NCI-H748 (cell line): ENCODE results near the gene MAU2.
A peak's percentile ranks its signal among the peaks of the same experiment; 100 is the strongest.
"Not testable (repeated sequence)": the region's sequence is repeated elsewhere in the genome, so short reads cannot be mapped to it uniquely, and the experiment has no call there.

ENCODE experiments used
- DNase-seq: peaks from one replicate; lab custom pipeline; 2025; ENCODE audit not compliant: unreplicated experiment; lab: John Stamatoyannopoulos, UW

The MAU2 gene

GRCh38 chr19:19381007-19381926 lies 60.6 kb downstream of the MAU2 start:
- no peak for DNase-seq

GRCh38 chr19:19382118-19382517 lies 61.5 kb downstream of the MAU2 start:
- DNase-seq, result no peak

- DNase-seq, result no peak
Observed at GRCh38 chr19:19384486-19384885, 63.9 kb downstream of the MAU2 start.

GRCh38 chr19:19385131-19385895 lies 64.7 kb downstream of the MAU2 start:
- peak; percentile 99 for DNase-seq

- peak; percentile 79 for DNase-seq
Observed at GRCh38 chr19:19385896-19386869, 65.6 kb downstream of the MAU2 start.

DNA sequence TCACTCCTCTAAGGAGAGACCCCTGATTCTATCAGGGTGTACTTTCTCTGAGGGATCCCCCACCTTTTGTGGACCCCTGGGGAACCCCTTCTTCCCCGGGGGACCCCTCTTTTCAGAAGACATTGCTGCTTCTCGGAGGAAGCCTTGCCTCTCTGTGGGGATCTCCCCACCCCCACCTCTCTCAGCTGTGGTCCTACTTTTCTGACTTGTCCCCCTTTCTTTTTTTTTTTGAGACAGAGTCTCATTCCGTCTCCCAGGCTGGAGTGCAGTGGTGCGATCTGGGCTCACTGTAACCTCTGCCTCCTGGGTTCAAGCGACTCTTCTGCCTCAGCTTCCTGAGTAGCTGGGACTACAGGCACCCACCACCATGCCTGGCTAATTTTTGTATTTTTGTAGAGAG lies 66.5 kb downstream of the MAU2 start:
- DNase-seq, result no peak

GRCh38 chr19:19388568-19389555 lies 68.2 kb downstream of the MAU2 start:
- no peak for DNase-seq

- not testable (repeated sequence) for DNase-seq
Observed at GRCh38 chr19:19389683-19390082, 69.1 kb downstream of the MAU2 start.

- not testable (repeated sequence) for DNase-seq
Observed at GRCh38 chr19:19394333-19394732, 73.7 kb downstream of the MAU2 start.

DNA sequence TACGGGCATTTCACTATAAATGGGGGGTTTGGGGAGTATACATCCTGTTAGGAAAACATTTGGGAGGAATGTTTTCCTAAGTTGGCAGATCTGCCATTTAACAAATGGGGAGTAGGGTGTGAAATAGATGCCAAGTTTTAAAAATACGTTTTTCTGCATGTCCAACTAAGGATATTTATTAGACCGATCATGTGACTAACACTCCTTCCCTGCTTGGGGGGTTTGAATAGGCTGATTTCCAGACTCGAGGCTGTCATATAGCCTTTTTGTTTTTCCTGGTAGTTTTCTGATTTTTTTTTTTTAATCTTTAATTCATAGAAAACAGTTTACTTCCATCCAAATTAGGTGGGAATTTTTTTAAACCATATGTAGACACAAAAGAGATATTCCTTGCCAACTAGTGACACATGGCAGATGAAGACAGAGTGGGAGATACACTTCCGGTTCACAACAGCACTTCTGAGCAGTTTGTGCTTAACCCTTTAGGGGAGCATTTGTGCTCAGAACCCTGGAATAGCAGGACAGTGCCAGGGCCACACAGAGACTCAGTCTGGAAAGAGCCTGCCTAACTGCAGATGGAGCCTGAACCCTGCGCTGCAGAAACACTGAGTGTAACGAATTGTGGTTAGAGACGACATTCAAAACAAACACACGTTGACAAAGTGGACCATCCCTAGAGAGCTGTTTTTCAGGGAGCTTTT lies 79.3 kb downstream of the MAU2 start:
- no peak for DNase-seq

DNA sequence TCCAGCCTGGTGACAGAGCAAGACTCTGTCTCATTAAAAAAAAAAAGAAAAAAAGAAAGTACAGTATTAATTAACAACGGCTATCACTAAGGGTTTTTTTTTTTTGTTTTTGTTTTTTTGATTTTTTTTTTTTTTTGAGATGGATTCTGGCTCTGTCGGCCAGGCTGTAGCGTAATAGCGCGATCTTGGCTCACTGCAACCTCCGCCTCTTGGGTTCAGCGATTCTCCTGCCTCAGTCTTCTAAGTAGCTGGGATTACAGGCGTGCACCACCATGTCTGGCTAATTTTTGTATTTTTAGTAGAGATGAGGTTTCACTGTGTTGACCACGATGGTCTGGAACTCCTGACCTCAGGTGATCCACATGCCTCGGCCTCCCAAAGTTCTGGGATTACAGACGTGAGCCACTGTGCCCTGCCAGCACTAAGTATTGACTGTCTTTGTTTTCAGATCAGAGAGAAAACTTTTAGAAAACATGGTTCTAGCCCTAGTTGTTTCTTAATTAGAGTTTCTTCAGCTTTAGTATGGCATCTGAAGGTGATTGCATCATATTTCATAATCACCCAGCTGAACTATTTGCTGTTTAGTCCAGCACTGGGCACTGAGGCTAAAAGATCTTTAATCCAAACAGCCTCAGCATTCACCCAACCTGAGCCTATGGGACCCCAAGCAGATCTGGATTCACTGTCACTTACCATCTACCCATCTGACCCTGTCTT lies 82.2 kb downstream of the MAU2 start:
- no peak for DNase-seq

- DNase-seq, result no peak
Observed at GRCh38 chr19:19403373-19403901, 82.8 kb downstream of the MAU2 start.

DNA sequence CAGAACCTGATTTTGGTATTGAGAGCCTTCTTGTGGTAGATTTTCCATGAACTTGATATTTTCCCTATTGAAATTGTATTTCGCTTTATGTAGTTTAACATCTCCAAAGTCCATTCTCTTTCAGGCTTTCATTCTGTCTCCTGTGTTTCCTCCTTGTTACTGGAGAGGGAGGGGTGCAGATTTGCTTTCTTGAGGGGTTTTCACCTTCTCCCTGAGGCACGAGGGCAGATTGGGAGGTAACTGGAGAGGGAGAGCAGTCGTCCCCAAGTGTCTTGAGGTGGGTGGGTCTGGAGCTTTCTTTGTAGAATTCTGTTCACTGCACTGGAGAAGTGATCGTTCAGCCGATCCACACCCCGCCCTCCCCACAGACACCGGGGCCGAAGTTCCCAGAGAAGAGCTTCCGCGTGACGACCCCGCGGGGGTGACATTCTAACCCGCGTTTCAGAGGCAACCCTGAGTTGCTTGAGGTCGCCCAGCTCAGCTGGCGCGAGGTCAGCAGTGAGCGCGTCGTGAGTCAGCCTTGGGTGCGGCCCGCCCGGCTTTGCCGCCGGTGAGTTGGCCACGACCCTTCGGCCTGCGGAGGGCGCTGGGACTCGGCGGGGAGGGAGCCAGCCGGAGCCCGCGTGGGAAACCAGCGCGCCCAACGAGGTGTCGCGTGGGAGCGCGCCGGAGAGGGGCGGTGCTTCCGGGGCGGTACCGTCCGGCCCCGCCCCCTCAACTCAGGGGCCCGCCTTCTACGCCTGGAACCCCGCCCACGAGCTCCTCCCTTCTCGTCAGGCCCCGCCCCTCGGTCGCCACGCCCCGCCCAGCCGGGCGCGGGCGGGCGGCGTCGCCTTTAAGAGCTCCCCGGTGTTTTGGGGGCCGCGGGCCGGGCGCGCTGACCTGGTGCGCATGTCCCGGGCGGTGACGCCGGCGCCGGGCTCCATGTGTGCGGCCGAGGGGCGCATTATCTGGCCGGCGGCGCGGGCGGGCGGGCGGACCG lies 84.5 kb downstream of the MAU2 start, which contains the start of gene GATAD2A:
GATAD2A (plus strand) TSS at position 797 of the 982 bp plus-strand sequence. CDS start 59,671 bp downstream, outside the sequence.
- DNase-seq, result peak; percentile 86

- DNase-seq, result peak; percentile 58
Observed at GRCh38 chr19:19405971-19406877, 85.6 kb downstream of the MAU2 start.

- DNase-seq, result no peak
Observed at GRCh38 chr19:19406878-19407632, 86.4 kb downstream of the MAU2 start.
